Astrocyte (in vitro differentiated cells and primary cell): ENCODE measurements around the gene MAPK12. TPM values are rescaled to one million over a fixed set of nuclear protein-coding genes. Genes with fewer than 3 reads are reported as not detected.

Experiments used
- DNase-seq: peaks from one replicate; pipeline ENCODE4 v3.0.0-alpha.2; 2010; ENCODE audit warnings: low read depth
- FAIRE-seq: peaks from 2 replicates; lab custom pipeline; 2011; peaks lifted over from hg19 to GRCh38; lab: Jason Lieb, UNC
- H2AFZ ChIP-seq: 2 replicates; pipeline ENCODE4 v1.6.0; 2012; ENCODE audit warnings: low read depth, low read length, inconsistent platforms
- H3K27ac ChIP-seq: 2 replicates; pipeline ENCODE4 v1.5.1; 2011; ENCODE audit warnings: low read depth, low read length, inconsistent platforms
- H3K27me3 ChIP-seq: 2 replicates; pipeline ENCODE4 v1.6.0; 2011; ENCODE audit warnings: low read length, inconsistent platforms; ENCODE audit not compliant: insufficient read depth
- H3K36me3 ChIP-seq: 2 replicates; pipeline ENCODE4 v1.5.1; 2011; ENCODE audit warnings: low read length, inconsistent platforms; ENCODE audit not compliant: insufficient read depth
- H3K4me1 ChIP-seq: 2 replicates; pipeline ENCODE4 v1.5.1; 2011; ENCODE audit warnings: low read length, inconsistent platforms; ENCODE audit not compliant: insufficient read depth
- H3K4me2 ChIP-seq: 2 replicates; pipeline ENCODE4 v1.6.0; 2012; ENCODE audit warnings: low read length, inconsistent platforms
- H3K4me3 ChIP-seq: 2 replicates; pipeline ENCODE4 v1.5.1; 2011; ENCODE audit warnings: low read depth, mild to moderate bottlenecking, low read length, inconsistent platforms; ENCODE audit not compliant: insufficient read depth
- H3K79me2 ChIP-seq: 2 replicates; pipeline ENCODE4 v1.6.0; 2012; ENCODE audit warnings: mild to moderate bottlenecking, low read length, inconsistent platforms; ENCODE audit not compliant: insufficient read depth
- H3K9ac ChIP-seq: 2 replicates; pipeline ENCODE4 v1.6.0; 2012; ENCODE audit warnings: mild to moderate bottlenecking, low read length, inconsistent platforms
- H3K9me3 ChIP-seq: 2 replicates; pipeline ENCODE4 v1.5.1; 2012; ENCODE audit warnings: low read depth, mild to moderate bottlenecking, low read length, inconsistent platforms; ENCODE audit not compliant: insufficient read depth
- H4K20me1 ChIP-seq: 2 replicates; pipeline ENCODE4 v1.6.0; 2012; ENCODE audit warnings: low read length, inconsistent platforms; ENCODE audit not compliant: insufficient read depth
- H3K27ac Mint-ChIP-seq: one replicate; pipeline ENCODE4 v1.8.0; 2021; ENCODE audit warnings: mild to moderate bottlenecking, mixed read lengths; ENCODE audit not compliant: unreplicated experiment
- H3K27me3 Mint-ChIP-seq: one replicate; pipeline ENCODE4 v1.8.0; 2021; ENCODE audit warnings: low read depth, mixed read lengths; ENCODE audit not compliant: unreplicated experiment
- H3K36me3 Mint-ChIP-seq: one replicate; pipeline ENCODE4 v1.8.0; 2021; ENCODE audit warnings: low read depth, mixed read lengths; ENCODE audit not compliant: unreplicated experiment
- H3K4me1 Mint-ChIP-seq: one replicate; pipeline ENCODE4 v1.8.0; 2021; ENCODE audit warnings: low read depth, mixed read lengths; ENCODE audit not compliant: unreplicated experiment
- H3K4me3 Mint-ChIP-seq: one replicate; pipeline ENCODE4 v1.8.0; 2021; ENCODE audit warnings: mild to moderate bottlenecking, moderate library complexity, mixed read lengths; ENCODE audit not compliant: unreplicated experiment
- H3K9me3 Mint-ChIP-seq: one replicate; pipeline ENCODE4 v1.8.0; 2021; ENCODE audit warnings: mild to moderate bottlenecking, mixed read lengths; ENCODE audit not compliant: unreplicated experiment
- EZH2 ChIP-seq: IDR thresholded peaks from 2 replicates; pipeline ENCODE4 v1.6.1; 2012; ENCODE audit warnings: mild to moderate bottlenecking, low read length, inconsistent platforms; ENCODE audit not compliant: insufficient read depth
- total RNA-seq: library from RNA; stranded (reverse); gene quantifications from 2 replicates; pipeline ENCODE4 v1.2.1, GENCODE V29; 2021
- TF ChIP-seq, protein P1 (sequence below): IDR thresholded peaks from 2 replicates; pipeline ENCODE4 v1.5.1; 2011; ENCODE audit warnings: low read depth, mild to moderate bottlenecking, inconsistent platforms, low read length, moderate library complexity; ENCODE audit not compliant: insufficient read depth

The MAPK12 gene
- total RNA-seq, 1 donor from 2014 or later, result 36.4 TPM

DNA sequence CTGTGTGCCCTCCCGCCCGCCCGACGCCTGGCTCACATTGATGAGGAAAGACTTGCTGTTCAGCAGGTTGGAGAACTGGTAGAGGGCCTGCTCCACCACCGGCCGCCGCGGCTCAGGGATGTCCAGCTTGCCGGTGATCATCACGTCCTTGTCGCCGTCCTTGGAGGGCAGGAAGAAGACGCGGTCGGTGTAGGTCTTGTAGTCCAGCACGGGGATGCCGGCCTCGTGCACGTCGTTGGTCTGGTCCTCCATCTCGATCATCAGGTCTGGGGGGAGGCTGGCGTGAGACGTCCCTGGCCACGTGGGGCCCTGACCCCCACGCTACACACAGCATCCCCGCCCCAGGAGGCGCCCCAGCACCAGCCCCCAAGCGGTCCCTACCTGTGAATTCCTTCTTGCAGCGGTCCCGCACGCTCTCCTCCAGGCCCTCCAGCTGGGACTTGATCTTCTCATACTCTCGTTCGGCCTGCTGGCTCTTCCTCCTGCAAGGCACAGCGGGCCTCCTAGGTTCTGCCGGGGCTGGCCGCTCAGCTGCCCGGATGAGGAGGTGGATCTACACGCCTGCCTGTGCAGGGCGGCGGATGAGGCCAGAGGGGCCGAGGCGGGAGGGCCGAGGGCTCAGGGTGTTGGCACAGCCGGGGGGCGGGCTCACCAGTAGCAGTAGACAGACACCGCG lies 19.4 kb upstream of the MAPK12 start:
- Histone ChIP-seq H3K9ac (no peak overlapping the region), H4K20me1 (peaks cover 40% of the 10 kb centered on the region), H3K9me3 (no peaks in the 10 kb centered on the region), H3K4me1 (peaks cover 14% of the 10 kb centered on the region), H3K4me2 (no peak overlapping the region), H3K4me3 (no peak overlapping the region), H3K27me3 (no peaks in the 10 kb centered on the region), H2AFZ (no peak overlapping the region), H3K36me3 (peaks cover 12% of the 10 kb centered on the region), H3K79me2 (peaks cover 12% of the 10 kb centered on the region), H3K27ac (no peak overlapping the region)
- Mint-ChIP-seq H3K9me3 (no peaks in the 10 kb centered on the region), H3K36me3 (peaks cover 2% of the 10 kb centered on the region), H3K4me3 (no peak overlapping the region), H3K27ac (no peak overlapping the region), H3K4me1 (peaks cover 2% of the 10 kb centered on the region), H3K27me3 (no peaks in the 10 kb centered on the region)
- no peak for FAIRE-seq
- no peak for DNase-seq
- TF ChIP-seq, protein P1, sequence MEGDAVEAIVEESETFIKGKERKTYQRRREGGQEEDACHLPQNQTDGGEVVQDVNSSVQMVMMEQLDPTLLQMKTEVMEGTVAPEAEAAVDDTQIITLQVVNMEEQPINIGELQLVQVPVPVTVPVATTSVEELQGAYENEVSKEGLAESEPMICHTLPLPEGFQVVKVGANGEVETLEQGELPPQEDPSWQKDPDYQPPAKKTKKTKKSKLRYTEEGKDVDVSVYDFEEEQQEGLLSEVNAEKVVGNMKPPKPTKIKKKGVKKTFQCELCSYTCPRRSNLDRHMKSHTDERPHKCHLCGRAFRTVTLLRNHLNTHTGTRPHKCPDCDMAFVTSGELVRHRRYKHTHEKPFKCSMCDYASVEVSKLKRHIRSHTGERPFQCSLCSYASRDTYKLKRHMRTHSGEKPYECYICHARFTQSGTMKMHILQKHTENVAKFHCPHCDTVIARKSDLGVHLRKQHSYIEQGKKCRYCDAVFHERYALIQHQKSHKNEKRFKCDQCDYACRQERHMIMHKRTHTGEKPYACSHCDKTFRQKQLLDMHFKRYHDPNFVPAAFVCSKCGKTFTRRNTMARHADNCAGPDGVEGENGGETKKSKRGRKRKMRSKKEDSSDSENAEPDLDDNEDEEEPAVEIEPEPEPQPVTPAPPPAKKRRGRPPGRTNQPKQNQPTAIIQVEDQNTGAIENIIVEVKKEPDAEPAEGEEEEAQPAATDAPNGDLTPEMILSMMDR, result no peak
- TF ChIP-seq EZH2, result no peak

DNA sequence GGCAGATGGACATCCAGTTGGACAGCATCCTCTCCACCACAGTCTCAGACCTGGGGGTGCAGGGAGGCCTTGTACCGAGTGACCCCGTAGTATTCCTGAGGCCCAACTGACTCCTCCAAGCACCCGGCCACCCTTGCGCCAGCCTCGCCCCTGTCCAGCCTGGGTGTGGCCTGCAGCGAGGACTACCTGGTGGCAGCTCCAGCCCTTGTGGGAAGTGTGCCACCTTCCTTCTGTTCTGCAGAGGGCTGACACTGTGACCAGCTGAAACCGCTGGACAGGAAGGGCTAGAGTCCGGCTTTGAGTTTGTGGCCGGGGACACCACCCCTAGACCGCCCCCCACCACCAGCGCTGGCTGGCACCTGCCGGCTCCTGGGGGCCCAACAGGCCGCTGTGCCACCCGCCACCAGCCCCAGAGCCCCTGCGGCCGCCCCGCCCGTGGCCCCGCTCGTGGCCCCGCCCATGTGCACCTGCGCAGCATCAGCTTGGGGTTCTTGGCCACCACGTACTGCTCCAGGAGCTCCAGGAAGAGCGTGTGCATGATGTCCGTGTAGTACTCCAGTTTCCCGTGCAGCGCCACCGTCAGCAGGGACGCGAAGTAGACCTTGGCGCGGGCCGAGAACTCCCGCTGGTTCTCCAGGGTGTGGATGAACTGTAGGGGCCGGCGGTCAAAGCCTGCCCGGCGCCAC lies 18.7 kb upstream of the MAPK12 start:
- H4K20me1 ChIP-seq, result peaks cover 41% of the 10 kb centered on the region
- H3K36me3 Mint-ChIP-seq, result peaks cover 2% of the 10 kb centered on the region
- H3K27me3 ChIP-seq, result no peaks in the 10 kb centered on the region
- no peaks in the 10 kb centered on the region for H3K9me3 ChIP-seq
- H3K4me1 Mint-ChIP-seq, result peaks cover 2% of the 10 kb centered on the region
- no peak overlapping the region for H3K9ac ChIP-seq
- peaks cover 14% of the 10 kb centered on the region for H3K4me1 ChIP-seq
- H3K27me3 Mint-ChIP-seq, result no peaks in the 10 kb centered on the region
- H3K4me3 Mint-ChIP-seq, result no peak overlapping the region
- no peak overlapping the region for H3K4me2 ChIP-seq
- TF ChIP-seq, protein P1, result no peak
- no peak for TF ChIP-seq EZH2
- DNase-seq (no peak), FAIRE-seq (no peak)
- H3K9me3 Mint-ChIP-seq, result no peaks in the 10 kb centered on the region
- peaks cover 14% of the 10 kb centered on the region for H3K36me3 ChIP-seq
- no peak overlapping the region for H3K4me3 ChIP-seq
- H2AFZ ChIP-seq, result no peak overlapping the region
- H3K27ac ChIP-seq, result no peak overlapping the region
- H3K27ac Mint-ChIP-seq, result no peak overlapping the region
- H3K79me2 ChIP-seq, result peaks cover 9% of the 10 kb centered on the region
